GM21619 (cell line): ENCODE results near the gene MB21D2.

Experiments used
- ATAC-seq: cut with Tn5 transposase; IDR thresholded peaks from one replicate; pipeline ENCODE4 v1.9.1; 2021; ENCODE audit not compliant: unreplicated experiment

Gene MB21D2

GRCh38 chr3:192923731-192924130 is 6.1 kb upstream of the MB21D2 start:
- ATAC-seq = no peak

GRCh38 chr3:192921793-192922192 is 4.1 kb upstream of the MB21D2 start:
- ATAC-seq = no peak

DNA sequence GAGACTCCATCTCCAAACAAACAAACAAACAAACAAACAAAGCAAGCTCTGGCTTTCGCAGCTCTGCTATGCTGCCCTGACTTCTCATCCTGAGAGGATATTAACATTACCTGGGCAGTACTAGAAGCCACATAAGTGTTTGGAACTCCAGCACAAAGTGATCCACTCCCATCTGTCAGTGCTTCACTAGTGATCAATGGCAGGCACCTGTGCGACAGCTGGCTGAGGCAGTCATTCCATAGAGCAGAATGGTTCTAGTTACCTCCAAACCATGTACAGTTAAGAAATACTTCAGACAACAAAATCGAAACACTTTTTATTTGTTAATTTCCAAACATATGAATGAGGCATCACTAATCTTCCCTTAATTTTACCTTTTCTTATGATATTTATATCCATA is 2.8 kb upstream of the MB21D2 start:
- ATAC-seq = no peak

GRCh38 chr3:192919901-192920300 is 2.2 kb upstream of the MB21D2 start:
- no peak for ATAC-seq

DNA sequence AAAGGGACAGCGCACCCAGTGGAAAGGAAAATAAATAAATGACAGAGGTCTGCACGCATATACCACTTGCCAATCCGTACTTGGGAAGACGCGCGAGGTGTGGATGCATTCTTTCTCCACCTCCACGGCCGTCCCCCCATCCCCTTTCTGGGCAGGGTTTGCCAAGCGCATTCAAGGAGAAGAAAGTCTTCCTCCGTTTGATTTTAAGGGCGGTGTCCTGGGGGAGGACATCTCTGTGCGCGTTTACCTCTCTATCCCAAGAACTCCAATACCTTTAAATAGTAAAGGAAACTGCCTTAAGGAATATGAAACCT is 576 bp upstream of the MB21D2 start:
- ATAC-seq = no peak

DNA sequence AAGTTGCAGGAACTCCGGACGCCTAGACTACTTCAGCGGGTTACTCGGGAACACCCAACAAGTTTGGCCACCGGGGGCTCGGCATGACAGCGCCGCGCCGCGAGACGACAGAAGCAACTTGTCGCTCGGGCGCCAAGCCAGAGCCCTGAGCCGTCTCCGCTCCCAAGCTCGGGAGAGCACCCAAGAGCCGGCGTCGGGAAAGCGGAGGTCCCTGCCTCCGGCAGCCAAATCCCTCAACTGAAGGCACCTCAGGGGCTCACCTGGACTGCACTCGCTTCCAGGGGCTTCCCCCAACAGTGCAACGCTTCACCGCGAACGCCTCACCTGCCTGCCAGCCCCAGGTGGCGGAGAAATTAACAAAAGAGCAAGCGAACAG is 640 bp downstream of the MB21D2 start:
- ATAC-seq = no peak

GRCh38 chr3:192916371-192917027 is 1.2 kb downstream of the MB21D2 start:
- no peak for ATAC-seq

DNA sequence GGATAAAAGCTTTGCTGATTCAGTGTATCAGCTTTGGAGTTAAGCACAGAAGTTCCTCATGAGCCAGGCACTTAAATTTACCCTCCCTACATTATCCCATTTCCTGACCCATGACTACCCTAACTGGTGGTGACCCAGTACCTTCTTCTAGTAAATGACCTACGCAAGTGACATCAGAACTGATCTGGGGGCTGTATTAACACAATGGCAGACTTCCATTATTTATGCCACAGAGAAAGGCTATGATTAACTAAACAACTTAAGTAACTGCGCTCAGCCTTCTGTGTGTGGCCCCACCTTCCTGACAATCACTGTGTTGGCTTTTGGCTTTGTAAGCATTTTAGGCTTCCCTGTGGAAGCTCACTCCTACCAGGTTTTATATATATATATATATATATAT is 1.9 kb downstream of the MB21D2 start:
- no peak for ATAC-seq

- no peak for ATAC-seq
Observed at GRCh38 chr3:192915304-192915703, 2.4 kb downstream of the MB21D2 start.

DNA sequence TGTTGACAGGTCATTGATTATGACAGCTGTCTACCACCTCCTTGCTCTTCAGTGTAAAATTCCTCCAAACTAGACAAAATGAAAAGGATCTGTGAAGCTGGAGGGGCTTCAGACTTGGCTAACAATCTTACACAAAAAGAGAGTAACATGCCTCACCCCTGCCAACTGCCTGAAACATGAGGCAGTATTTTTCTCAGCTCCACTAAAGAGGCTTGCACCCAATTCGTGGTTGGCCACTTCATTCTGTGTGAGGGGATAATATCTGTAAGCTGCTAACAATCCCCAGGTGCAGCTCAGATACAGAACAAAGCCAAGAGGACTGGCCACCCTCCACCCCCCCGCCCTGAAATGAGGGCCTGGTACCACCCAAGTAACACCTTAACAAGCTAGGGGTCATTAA is 2.8 kb downstream of the MB21D2 start:
- no peak for ATAC-seq

DNA sequence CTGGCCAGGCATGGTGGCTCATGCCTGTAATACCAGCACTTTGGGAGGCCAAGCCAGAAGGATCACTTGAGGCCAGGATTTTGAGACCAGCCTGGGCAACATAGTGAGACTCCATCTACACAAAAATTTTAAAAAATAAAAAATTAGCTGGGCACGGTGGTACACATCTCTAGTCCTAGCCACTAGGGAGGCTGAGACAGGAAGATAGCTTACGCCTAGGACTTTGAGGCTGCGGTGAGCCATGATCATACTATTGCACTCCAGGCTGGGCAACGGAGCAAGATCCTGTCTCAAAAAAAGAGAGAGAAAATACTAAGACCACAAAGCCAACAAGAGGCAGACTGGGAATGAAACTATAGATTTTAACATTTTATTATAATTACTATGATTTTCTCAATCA is 4.1 kb downstream of the MB21D2 start:
- no peak for ATAC-seq

DNA sequence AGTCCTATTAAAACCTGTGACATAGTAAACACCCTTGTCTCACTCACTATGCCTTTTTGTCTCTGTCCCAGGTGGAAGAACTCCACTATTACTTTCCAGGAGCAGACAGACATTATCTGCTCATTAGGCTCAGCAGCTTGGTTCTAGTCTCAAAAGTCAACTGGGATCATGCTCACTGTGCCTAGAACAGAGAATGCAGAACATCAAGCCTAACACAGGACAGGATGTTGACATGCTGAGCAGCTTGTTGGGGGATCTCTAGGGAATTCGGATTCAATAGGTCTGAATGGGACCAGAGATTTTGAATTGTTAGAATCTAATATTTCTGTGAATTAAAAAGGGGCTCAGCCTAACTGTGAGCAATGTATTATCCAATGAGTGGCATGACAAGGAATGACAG is 6.4 kb downstream of the MB21D2 start:
- ATAC-seq = no peak

GRCh38 chr3:192907784-192908183 is 9.9 kb downstream of the MB21D2 start:
- no peak for ATAC-seq

DNA sequence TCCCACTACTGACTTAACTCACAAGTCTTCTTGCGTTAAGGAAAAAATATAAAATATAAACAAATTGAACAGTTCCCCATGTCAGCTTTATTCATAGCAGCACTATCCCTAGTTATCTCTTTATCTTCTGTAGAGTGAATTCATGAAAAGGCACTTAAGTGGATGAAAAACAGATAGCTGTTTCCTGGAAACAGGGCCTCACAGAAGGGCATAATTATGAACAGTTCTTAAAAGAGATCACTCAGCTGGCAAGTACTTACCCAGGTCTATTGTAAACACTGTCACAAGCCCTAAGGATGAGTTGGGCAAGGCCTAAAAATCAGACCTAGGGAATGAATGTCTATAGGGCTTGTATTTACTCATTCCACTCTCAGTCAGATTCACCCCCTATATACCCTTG is 10.7 kb downstream of the MB21D2 start:
- ATAC-seq = no peak

DNA sequence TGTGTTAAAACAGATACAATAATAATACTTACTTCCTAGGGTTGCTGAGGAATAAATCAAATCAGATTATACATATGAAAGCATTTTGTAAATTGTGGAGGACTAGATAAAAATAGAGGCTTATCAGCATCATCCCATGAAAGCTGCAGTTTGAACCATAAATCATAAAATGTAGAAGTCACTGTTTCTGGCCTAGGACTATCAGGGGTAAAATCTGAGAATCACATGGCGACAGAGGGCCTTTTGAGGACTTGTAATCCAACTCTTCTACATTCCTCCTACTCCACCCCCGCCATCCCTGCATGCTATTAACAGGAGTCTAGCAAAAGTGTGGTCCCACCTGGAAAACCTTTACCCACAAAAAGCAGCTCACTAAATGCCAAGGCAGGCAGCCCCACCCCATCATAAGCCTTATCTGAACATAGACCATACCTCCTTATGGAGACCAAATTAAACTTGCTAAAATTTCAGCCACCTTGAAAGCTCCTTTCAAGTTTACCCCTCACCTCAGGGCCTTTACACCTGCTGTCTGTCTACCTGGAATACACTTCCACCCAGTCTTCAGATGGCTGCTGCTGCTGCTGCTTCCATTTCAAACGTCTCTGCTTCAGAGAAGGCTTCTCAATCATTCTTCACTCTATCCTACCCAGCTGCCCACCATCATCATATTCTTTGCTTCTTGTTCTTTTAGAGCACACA is 11.5 kb downstream of the MB21D2 start:
- no peak for ATAC-seq

DNA sequence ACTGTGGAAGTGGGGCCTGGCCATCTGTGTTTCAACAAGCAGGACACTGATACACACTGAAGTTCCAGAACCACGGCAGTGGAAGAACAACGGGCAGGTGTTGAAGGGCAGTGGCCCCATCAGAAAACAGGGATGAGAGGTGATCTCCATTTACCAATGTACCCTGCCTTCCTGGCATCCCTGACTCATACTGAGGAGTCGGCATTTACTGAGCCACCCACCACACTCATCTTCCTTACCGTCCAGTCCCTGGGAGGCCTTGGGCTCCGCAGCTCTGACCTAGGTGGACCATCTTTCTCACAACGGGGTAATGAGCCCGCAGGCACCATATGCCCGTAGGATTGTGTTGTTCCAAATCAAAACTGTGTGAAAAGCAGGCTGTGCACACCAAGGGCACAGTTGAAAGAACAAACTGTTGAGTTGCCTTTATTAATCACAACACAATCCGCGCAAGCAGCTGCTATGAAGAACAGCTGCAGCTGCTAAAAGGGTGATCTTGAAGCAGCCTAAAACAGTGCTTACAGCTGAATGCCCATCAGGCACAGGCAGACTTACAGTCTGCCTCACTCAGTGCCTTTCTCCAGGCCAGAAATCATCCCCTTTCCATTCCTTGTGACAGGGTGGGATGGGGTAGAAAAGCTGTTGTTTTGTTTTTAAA is 12.9 kb downstream of the MB21D2 start:
- ATAC-seq = no peak

DNA sequence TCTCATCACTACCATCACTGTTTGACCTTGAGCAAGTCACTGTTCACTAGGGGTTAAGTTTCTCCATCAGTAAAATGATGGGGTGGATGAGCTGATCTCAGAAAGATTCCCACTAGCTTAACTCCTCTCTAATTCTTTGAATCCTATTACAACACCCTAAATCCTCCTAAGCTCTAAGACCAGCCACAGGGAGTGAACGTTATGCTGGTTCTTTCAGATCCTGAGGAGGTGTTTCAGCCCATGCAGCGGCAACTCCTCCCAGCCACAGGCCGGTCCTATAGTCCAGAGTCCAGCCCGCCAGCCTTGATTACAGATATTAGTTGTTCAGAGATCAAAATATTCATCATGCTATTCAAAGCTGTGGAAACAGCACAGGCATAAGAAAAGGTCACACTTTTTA is 15.1 kb downstream of the MB21D2 start:
- no peak for ATAC-seq

GRCh38 chr3:192901435-192901834 is 16.2 kb downstream of the MB21D2 start:
- no peak for ATAC-seq

GRCh38 chr3:192899540-192899982 is 18.1 kb downstream of the MB21D2 start:
- no peak for ATAC-seq

DNA sequence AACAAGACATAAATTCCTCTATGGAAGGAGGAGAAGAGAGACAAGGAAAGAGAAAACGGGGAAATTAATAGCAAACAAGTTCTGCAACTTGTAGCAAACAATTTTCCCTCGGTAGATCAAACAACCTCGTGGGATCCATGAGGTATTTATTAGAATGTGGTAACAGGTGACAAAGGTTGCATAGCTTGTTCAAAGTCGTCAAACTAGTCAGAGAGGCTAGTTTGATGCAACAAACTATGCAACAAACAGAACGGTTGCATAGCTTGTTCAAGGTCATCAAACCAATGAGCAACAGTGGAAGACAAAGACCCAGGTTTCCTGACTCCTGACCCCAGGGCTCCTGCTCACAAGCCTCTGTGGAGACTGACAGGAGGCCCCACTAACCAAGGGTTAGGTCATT is 20.7 kb downstream of the MB21D2 start:
- ATAC-seq = no peak

DNA sequence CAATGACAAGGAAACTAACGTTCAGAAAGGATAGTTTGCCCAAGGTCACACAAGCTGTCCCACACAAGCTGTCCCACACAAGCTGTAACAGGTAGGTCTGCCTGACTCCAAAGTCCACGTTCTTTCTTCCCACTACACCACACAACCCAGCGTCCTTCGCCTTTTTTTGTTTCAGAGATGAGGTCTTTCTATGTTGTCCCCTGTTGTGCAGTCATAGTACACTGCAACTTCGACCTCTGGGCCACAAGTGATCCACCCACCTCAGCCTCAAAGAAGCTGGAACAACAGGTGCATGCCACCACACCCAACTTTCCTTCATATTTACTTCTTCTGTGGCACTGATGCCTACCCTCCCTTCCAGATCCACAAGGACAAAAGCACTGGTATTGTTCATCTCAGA is 21.4 kb downstream of the MB21D2 start:
- no peak for ATAC-seq

GRCh38 chr3:192894676-192895075 is 23.0 kb downstream of the MB21D2 start:
- no peak for ATAC-seq
